Measurements from ENCODE around the gene CSTF2. TPM values are rescaled to one million over a fixed set of nuclear protein-coding genes. Genes with fewer than 3 reads are reported as not detected.

The CSTF2 gene
- polyA plus RNA-seq, 5 donors = 19.6 to 23.4 (median 20.9) TPM

- DNase-seq = no peak
These were observed 48.1 kb downstream of the CSTF2 start for GRCh38 chrX:100868273-100868672.

GRCh38 chrX:100870527-100870926, 50.3 kb downstream of the CSTF2 start:
- no peak for DNase-seq

- DNase-seq = no peak
These were observed 51.7 kb downstream of the CSTF2 start for GRCh38 chrX:100871594-100872560.

GRCh38 chrX:100874325-100874724, 54.1 kb downstream of the CSTF2 start, which contains the start of gene NOX1:
Gene NOX1 (minus strand): TSS chrX:100874359. CDS start chrX:100874139, 220 bp downstream.
- DNase-seq = no peak

- DNase-seq = no peak
These were observed 60.2 kb downstream of the CSTF2 start for GRCh38 chrX:100880368-100880767.

GRCh38 chrX:100883654-100884053, 63.5 kb downstream of the CSTF2 start:
- no peak for DNase-seq

Other genes with a start within 250 kb of the CSTF2 start
- gene TNMD, start 235.5 kb upstream of the CSTF2 start, polyA plus RNA-seq (ENCODE audit: insufficient read depth in 1 of 5, insufficient read length in 5 of 5, low replicate concordance in 1 of 5) = 1 to 10 TPM in 1 of 5 donors, under 1 TPM in 4; 0.13 to 4.5 (median 0.27) TPM
- gene TSPAN6, start 183.6 kb upstream of the CSTF2 start, polyA plus RNA-seq (ENCODE audit: insufficient read depth in 1 of 5, insufficient read length in 5 of 5, low replicate concordance in 1 of 5) = 100 to 1,000 TPM in 3 of 5 donors, 10 to 100 TPM in 2; 86.6 to 126 (median 118) TPM
- 10 to 100 TPM; 30.1 to 37.2 (median 32.0) TPM for gene SRPX2, start 176.2 kb upstream of the CSTF2 start, polyA plus RNA-seq (ENCODE audit: insufficient read depth in 1 of 5, insufficient read length in 5 of 5, low replicate concordance in 1 of 5)
- 10 to 100 TPM; 10.5 to 13.7 (median 11.8) TPM for gene SYTL4, start 88.3 kb upstream of the CSTF2 start, polyA plus RNA-seq (ENCODE audit: insufficient read depth in 1 of 5, insufficient read length in 5 of 5, low replicate concordance in 1 of 5)
- 1 to 10 TPM in 1 of 5 donors, under 1 TPM in 4; 0.48 to 1.0 (median 0.75) TPM for gene NOX1, start 54.0 kb downstream of the CSTF2 start, polyA plus RNA-seq (ENCODE audit: insufficient read depth in 1 of 5, insufficient read length in 5 of 5, low replicate concordance in 1 of 5)
- gene XKRX, start 108.5 kb downstream of the CSTF2 start, polyA plus RNA-seq (ENCODE audit: insufficient read depth in 1 of 5, insufficient read length in 5 of 5, low replicate concordance in 1 of 5) = 1 to 10 TPM; 1.7 to 3.0 (median 2.1) TPM
- gene ARL13A, start 149.3 kb downstream of the CSTF2 start, polyA plus RNA-seq (ENCODE audit: insufficient read depth in 1 of 5, insufficient read length in 5 of 5, low replicate concordance in 1 of 5) = 1 to 10 TPM in 1 of 5 donors, under 1 TPM in 4; 0.26 to 1.0 (median 0.36) TPM
- 10 to 100 TPM in 4 of 5 donors, 1 to 10 TPM in 1; 9.6 to 12.8 (median 12.3) TPM for gene TRMT2B, start 231.7 kb downstream of the CSTF2 start, polyA plus RNA-seq (ENCODE audit: insufficient read depth in 1 of 5, insufficient read length in 5 of 5, low replicate concordance in 1 of 5)